GM18861 (cell line): ENCODE results near the gene SPATA25.
"Not testable (repeated sequence)": the region's sequence is repeated elsewhere in the genome, so short reads cannot be mapped to it uniquely, and the experiment has no call there.

ENCODE experiments used
- ATAC-seq: cut with Tn5 transposase; IDR thresholded peaks from one replicate; pipeline ENCODE4 v1.9.1; 2021; ENCODE audit not compliant: unreplicated experiment

Gene SPATA25

DNA sequence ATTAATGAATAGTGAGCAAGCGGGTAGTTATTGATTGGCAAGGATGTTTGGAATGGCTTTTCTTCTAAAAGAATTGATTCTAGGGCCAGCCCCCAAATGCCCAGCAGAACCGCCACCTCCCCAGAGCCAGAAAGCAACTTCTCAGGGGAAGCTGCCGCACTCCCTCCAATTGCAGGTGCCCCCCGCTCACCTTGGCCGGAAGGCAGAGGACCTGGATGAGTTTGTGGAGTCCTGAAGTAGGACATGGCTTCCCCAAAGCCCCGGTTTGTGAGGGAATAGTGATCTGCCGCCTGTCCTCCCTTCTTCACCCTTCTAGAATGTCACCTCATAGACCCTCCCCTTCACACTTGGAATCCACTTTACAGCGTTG is at the start of gene SPATA25:
TSS of gene SPATA25 (minus strand) at position 277 of the 370 bp plus-strand sequence. CDS start at position 245, 32 bp downstream.
- ATAC-seq = no peak

DNA sequence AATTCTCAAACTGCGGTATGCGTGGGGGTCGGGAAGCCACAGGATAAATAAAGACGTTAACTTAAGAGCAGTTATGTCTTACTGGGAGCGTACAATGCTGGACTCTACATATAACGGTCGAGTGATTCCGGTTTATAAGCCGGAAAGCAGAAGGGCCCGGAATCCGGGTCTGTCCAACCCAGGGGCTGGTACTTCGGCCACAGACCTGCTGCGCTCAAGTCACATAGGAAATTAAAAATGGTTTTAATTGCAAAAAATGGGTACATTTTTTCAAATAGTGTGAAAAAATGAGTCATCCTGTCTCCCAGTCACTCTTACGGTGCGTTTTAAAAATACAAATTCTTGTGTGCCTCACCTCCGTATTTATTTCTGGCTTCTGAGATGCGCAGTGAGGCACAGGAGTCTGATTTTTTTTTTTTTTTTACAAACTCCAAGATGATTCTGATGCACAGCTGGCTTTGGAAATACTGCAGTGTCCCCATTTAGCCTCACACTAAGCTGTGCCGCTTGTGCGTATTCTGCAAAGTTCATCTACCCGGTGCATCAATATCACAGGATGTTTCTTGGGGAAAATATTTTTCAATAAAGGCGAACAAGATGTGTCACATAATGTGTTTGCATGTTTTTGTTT is 48.1 kb upstream of the SPATA25 start:
- ATAC-seq = peak; percentile 11

DNA sequence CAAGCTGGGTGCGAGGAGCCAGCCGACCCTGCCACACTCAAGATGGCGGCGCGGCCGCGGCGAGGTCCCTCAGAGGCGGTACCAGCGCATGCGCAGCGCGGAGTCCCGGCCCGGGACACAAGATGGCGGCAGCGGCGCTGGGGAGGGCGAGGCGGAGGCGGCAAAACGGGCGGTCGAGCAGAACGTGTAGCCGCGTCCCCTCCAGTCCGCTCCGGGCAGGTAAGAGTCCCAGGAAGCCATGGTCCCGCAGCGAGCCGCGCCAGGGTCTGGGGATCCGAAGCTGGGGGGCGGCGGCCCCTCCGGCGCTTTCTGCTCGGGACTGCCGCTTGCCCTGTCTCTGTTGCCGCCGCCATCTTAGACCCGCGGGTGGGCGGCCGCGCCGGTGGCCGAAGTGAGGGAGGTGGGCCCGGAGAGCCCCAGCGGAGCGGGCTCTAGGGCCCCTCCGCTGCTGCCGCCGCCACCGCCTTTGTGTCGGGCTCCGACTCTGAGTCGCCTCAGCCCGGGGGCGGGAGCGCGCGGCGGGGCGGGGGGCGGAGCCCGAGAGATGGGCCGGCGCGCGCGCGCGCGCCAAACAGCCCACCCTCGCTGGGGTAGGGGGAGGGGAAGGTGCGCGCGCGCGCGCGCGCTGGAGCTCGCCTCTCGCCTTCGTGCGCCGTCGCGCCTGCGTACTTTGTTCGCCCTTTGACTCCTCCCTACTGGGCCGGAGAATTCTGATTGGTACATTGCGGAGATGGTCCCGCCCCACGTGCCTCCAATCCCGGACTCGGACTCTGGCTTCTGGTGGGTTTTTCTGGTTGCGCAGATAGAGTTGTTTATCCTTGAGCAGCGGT is 47.4 kb upstream of the SPATA25 start, which contains the start of gene PCIF1:
TSS of gene PCIF1 (plus strand) at position 98 of the 830 bp plus-strand sequence. CDS start 4,317 bp downstream, outside the sequence.
- peak; percentile 69 for ATAC-seq

DNA sequence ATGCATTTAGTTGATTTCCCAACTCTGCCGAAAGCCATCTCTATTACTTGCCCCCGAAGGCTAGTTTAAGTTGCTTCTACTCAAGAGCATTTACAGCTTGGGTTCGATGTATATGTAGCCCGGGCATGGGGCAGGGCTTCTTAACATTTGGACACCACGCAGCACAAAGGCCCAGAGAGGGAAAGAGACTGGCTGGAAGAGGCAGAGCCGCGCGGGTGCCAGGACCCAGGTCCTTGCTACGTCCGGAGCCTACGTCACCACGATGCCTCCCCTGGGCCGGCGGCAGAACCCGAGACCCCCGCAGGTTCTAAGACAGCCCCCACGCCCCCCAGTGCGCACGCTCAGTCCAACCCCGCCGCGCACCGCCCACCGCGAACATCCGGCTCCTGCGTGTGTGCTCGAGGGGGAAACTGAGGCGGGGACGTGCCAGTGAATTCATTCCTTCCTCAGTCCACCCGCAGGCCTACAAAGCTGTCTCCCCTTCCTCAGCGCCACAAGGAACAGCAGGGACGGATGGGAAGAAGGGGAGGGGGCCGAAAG is 46.7 kb upstream of the SPATA25 start:
- peak; percentile 2 for ATAC-seq

GRCh38 chr20:45933266-45934045 is 46.0 kb upstream of the SPATA25 start:
- ATAC-seq = peak; percentile 28

- ATAC-seq = not testable (repeated sequence)
These were observed 44.3 kb upstream of the SPATA25 start for GRCh38 chr20:45931680-45932079.

- ATAC-seq = no peak
These were observed 39.9 kb upstream of the SPATA25 start for GRCh38 chr20:45927071-45927878.

- no peak for ATAC-seq
These were observed 39.3 kb upstream of the SPATA25 start for GRCh38 chr20:45926731-45927070.

- ATAC-seq = no peak
These were observed 38.5 kb upstream of the SPATA25 start for GRCh38 chr20:45925821-45926506.

GRCh38 chr20:45924391-45925261 is 37.2 kb upstream of the SPATA25 start:
- no peak for ATAC-seq

DNA sequence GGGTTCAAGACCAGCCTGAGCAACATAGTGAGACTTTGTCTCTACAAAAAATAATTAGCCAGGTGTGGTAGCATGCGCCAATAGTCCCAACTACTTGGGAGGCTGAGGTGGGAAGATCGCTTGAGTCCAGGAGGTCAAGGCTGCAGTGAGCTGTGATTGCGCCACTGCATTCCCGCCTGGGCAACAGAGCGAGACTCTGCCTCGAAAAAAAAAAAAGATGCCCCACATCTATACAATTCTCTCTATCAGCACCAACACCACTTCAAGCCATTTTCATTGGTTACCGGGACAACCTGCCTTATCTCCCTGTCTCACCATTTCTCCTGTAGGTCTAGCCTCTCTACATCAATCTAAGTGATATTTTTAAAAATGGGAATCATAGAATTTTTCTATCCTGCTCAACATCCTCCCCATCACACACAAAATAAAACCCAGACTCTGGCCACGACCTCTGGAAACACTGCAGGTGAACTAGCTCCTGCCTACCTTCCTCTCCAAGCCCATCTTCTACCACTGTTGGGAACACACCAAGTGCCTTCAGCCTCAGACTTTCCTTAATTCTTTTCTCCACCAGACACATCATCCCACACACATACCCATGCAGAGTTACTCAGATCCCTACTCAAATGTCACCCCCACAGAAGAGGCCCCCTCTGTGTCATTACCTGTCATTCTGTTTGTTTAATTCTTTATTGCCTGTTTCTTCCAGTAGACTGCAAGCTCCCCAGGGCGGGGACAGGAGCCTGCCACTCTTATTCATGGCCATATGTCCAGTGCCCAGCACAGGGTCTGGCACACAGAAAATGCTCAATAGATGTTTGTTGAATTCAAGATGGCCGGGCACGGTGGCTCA is 34.1 kb upstream of the SPATA25 start:
- ATAC-seq = no peak

- no peak for ATAC-seq
These were observed 33.3 kb upstream of the SPATA25 start for GRCh38 chr20:45920462-45921336.

GRCh38 chr20:45919542-45920399 is 32.3 kb upstream of the SPATA25 start:
- ATAC-seq = no peak

GRCh38 chr20:45918779-45919537 is 31.5 kb upstream of the SPATA25 start:
- ATAC-seq = no peak

GRCh38 chr20:45918182-45918737 is 30.8 kb upstream of the SPATA25 start:
- no peak for ATAC-seq
